CD14-positive monocyte (primary cell): ENCODE measurements around the gene THRB. TPM values are rescaled to one million over a fixed set of nuclear protein-coding genes. Genes with fewer than 3 reads are reported as not detected.

Experiments used
- DNase-seq, 3 donors: peaks; one replicate each; pipeline ENCODE4 v3.0.0-alpha.2; 2011 to 2022
- H2AFZ ChIP-seq: 2 replicates; pipeline ENCODE4 v1.6.0; 2012; ENCODE audit warnings: mild to moderate bottlenecking, low read depth, low read length, inconsistent platforms; ENCODE audit not compliant: insufficient read depth, poor library complexity, severe bottlenecking
- H3K27ac ChIP-seq, 2 donors: 1 replicate in 1 of 2; 2 replicates in 1 of 2; pipeline ENCODE4 v1.5.1; 2012 to 2013; ENCODE audit warnings: low read length in 2 of 2, control low read depth in 1 of 2, inconsistent platforms in 1 of 2, low read depth in 1 of 2, mild to moderate bottlenecking in 1 of 2
- H3K27me3 ChIP-seq, 2 donors: one replicate each; pipeline versions ENCODE4 v1.6.0 to v1.6.1; 2011 to 2013; ENCODE audit warnings: low read length in 2 of 2; ENCODE audit not compliant: control insufficient read depth in 2 of 2, insufficient read depth in 2 of 2
- H3K36me3 ChIP-seq, 2 donors: replicated peaks in 1 of 2; 1 replicate in 1 of 2; 2 replicates in 1 of 2; pipeline versions ENCODE4 v1.5.1 to v1.6.1; 2012 to 2013; ENCODE audit warnings: low read length in 2 of 2, control low read depth in 1 of 2, inconsistent platforms in 1 of 2, mild to moderate bottlenecking in 1 of 2; ENCODE audit not compliant: insufficient read depth in 2 of 2, control insufficient read depth in 1 of 2
- H3K4me1 ChIP-seq, 2 donors: 1 replicate in 1 of 2; 2 replicates in 1 of 2; pipeline versions ENCODE4 v1.5.1 to v1.6.1; 2012 to 2013; ENCODE audit warnings: low read length in 2 of 2, control low read depth in 1 of 2, inconsistent platforms in 1 of 2, mild to moderate bottlenecking in 1 of 2, moderate library complexity in 1 of 2; ENCODE audit not compliant: insufficient read depth in 2 of 2, control insufficient read depth in 1 of 2
- H3K4me2 ChIP-seq: replicated peaks from 2 replicates; pipeline ENCODE3; 2012; ENCODE audit warnings: low read length, moderate library complexity, mild to moderate bottlenecking; ENCODE audit not compliant: poor library complexity, severe bottlenecking; ENCODE audit errors: extremely low read depth
- H3K4me3 ChIP-seq, 3 experiments: fragments of 200-600 bp in 1 of 3; sonication (generic) in 1 of 3; replicated peaks in 1 of 3; 1 replicate in 2 of 3; 2 replicates in 1 of 3; pipeline ENCODE4 v1.5.1; 2011 to 2013; ENCODE audit warnings: low read length in 3 of 3, mild to moderate bottlenecking in 3 of 3, control low read depth in 2 of 3, low read depth in 2 of 3, inconsistent platforms in 1 of 3, moderate library complexity in 1 of 3
- H3K79me2 ChIP-seq: 2 replicates; pipeline ENCODE4 v1.6.0; 2012; ENCODE audit warnings: mild to moderate bottlenecking, control low read depth, inconsistent platforms, low read length, moderate library complexity; ENCODE audit not compliant: insufficient read depth
- H3K9ac ChIP-seq: 2 replicates; pipeline ENCODE4 v1.6.0; 2017; ENCODE audit warnings: low read length, mild to moderate bottlenecking; ENCODE audit not compliant: insufficient read depth, poor library complexity, severe bottlenecking
- H3K9me3 ChIP-seq, 2 donors: replicated peaks in 1 of 2; 1 replicate in 1 of 2; 2 replicates in 1 of 2; pipeline versions ENCODE4 v1.5.1 to v1.6.1; 2012 to 2013; ENCODE audit warnings: low read length in 2 of 2, control low read depth in 1 of 2; ENCODE audit not compliant: control insufficient read depth in 1 of 2, insufficient read depth in 1 of 2
- H4K20me1 ChIP-seq: 2 replicates; pipeline ENCODE4 v1.6.0; 2012; ENCODE audit warnings: mild to moderate bottlenecking, low read length, control low read depth, moderate library complexity; ENCODE audit not compliant: insufficient read depth
- H3K27ac Mint-ChIP-seq, 7 donors: one replicate each; pipeline ENCODE4 v1.8.0; 2020; ENCODE audit warnings: mild to moderate bottlenecking in 7 of 7, mixed read lengths in 7 of 7, moderate library complexity in 6 of 7, inconsistent platforms in 2 of 7
- H3K27me3 Mint-ChIP-seq, 3 donors: one replicate each; pipeline ENCODE4 v1.8.0; 2021 to 2022; ENCODE audit warnings: low read depth in 3 of 3, mild to moderate bottlenecking in 3 of 3, mixed read lengths in 3 of 3, moderate library complexity in 3 of 3, inconsistent platforms in 1 of 3
- H3K36me3 Mint-ChIP-seq, 2 donors: one replicate each; pipeline ENCODE4 v1.8.0; 2020; ENCODE audit warnings: mixed read lengths in 2 of 2, inconsistent platforms in 1 of 2, mild to moderate bottlenecking in 1 of 2
- H3K4me1 Mint-ChIP-seq: one replicate; pipeline ENCODE4 v1.8.0; 2020; ENCODE audit warnings: mild to moderate bottlenecking, mixed read lengths
- H3K4me3 Mint-ChIP-seq, 2 donors: one replicate each; pipeline ENCODE4 v1.8.0; 2020; ENCODE audit warnings: mild to moderate bottlenecking in 2 of 2, mixed read lengths in 2 of 2, moderate library complexity in 1 of 2
- H3K9me3 Mint-ChIP-seq, 7 donors: one replicate each; pipeline ENCODE4 v1.8.0; 2020 to 2022; ENCODE audit warnings: mixed read lengths in 7 of 7, mild to moderate bottlenecking in 6 of 7, moderate library complexity in 6 of 7, inconsistent platforms in 2 of 7
- CTCF ChIP-seq: fragments of 200-600 bp; IDR thresholded peaks from one replicate; pipeline ENCODE4 v1.8.0; 2022; ENCODE audit warnings: antibody characterized with exemption, mild to moderate bottlenecking
- WGBS: methylation state at CpG from one replicate; pipeline ENCODE4 v1.1.5; 2013; ENCODE audit warnings: missing lambda C conversion rate; ENCODE audit not compliant: insufficient coverage; 5-methylcytosine and 5-hydroxymethylcytosine counted together
- intact Hi-C, 2 donors: fragments of 100-400 bp; cut with micrococcal nuclease; formaldehyde crosslinking; loops; one replicate each; pipeline versions ENCODE4 v1.15.0 to v1.15.1; 2023
- polyA plus RNA-seq, 3 donors: library from polyadenylated mRNA; depleted of rRNA in 1 of 3; unstranded in 2 of 3; stranded (reverse) in 1 of 3; fragments of 300-500 nt in 2 of 3; fragments of >200 nt in 1 of 3; fragmentation: Illumina TruSeq in 2 of 3; gene quantifications; 1 replicate in 2 of 3; 2 replicates in 1 of 3; pipeline ENCODE4 v1.2.3, GENCODE V29; 2012 to 2021

Gene THRB
- polyA plus RNA-seq, 3 donors, result 0.05 TPM; not detected in 2

GRCh38 chr3:24195504-24196230 lies 299.0 kb downstream of the THRB start:
- DNase-seq, result no peak
- Histone ChIP-seq H3K4me3 (no peak overlapping the region), H3K9ac (no peak overlapping the region), H3K9me3 (no peaks in the 10 kb centered on the region), H4K20me1 (no peaks in the 10 kb centered on the region), H3K4me2 (no peak overlapping the region), H3K27ac (no peak overlapping the region), H3K27me3 (no peaks in the 10 kb centered on the region), H3K36me3 (no peaks in the 10 kb centered on the region), H3K4me1 (no peaks in the 10 kb centered on the region), H3K79me2 (no peaks in the 10 kb centered on the region), H2AFZ (no peak overlapping the region)
- no peaks in the 10 kb centered on the region for H3K4me1 Mint-ChIP-seq
- no peak overlapping the region for H3K27ac Mint-ChIP-seq
- no peaks in the 10 kb centered on the region for H3K9me3 Mint-ChIP-seq
- no peak overlapping the region for H3K4me3 Mint-ChIP-seq
- no peak for TF ChIP-seq CTCF
- intact Hi-C loops, result no loop called here
- no peaks in the 10 kb centered on the region for H3K36me3 Mint-ChIP-seq
- no peaks in the 10 kb centered on the region for H3K27me3 Mint-ChIP-seq

- H3K9me3 Mint-ChIP-seq, result no peaks in the 10 kb centered on the region
- Histone ChIP-seq H3K4me2 (no peak overlapping the region), H3K9ac (no peak overlapping the region), H4K20me1 (no peaks in the 10 kb centered on the region), H3K9me3 (no peaks in the 10 kb centered on the region), H3K36me3 (no peaks in the 10 kb centered on the region), H3K4me3 (no peak overlapping the region), H2AFZ (no peak overlapping the region), H3K4me1 (no peaks in the 10 kb centered on the region), H3K27ac (no peak overlapping the region), H3K79me2 (no peaks in the 10 kb centered on the region), H3K27me3 (no peaks in the 10 kb centered on the region)
- H3K27ac Mint-ChIP-seq, result no peak overlapping the region
- WGBS, result 93% methylated on average over 2 of the region's 3 CpGs
- H3K27me3 Mint-ChIP-seq, result no peaks in the 10 kb centered on the region
- no peaks in the 10 kb centered on the region for H3K4me1 Mint-ChIP-seq
- H3K4me3 Mint-ChIP-seq, result no peak overlapping the region
- no peaks in the 10 kb centered on the region for H3K36me3 Mint-ChIP-seq
- no peak for TF ChIP-seq CTCF
- intact Hi-C loops, result no loop called here
- no peak for DNase-seq
These were observed 302.1 kb downstream of the THRB start for GRCh38 chr3:24192469-24193056.
